ENCODE data around the gene EIF2S3.

The EIF2S3 gene

DNA sequence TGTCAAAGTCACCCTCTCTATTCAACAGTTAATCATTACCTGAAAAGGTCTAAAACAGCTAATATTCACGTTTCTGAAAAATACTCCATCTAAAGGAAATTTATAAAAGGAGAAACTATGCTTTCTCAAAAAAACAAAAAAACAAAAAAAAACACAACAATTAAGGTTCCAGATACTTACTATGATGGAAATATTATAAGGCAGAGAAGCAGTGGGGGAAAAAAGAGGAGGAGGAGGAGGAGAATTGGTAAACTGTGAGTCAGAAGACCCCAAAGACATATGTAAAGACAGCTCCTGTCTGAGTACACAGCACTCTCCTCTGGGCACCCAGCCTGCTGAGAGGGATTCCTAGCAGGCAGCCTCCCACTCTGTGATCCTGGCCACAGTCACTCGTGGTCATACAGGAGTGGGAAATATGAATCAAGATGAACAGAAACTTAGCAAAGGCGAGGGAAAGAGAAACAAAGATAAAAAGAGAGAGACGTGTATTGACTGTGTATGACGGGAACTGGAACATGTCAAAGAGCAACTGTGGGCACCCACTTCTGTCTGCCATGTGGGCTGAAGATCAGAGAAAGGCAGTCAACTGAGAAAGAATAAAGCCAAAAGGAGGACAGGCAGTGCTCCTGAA lies 40.3 kb upstream of the EIF2S3 start:
- H3K4me2 ChIP-seq (ENCODE audit: low read length), result peak overlapping the region; percentile 41
- no peak overlapping the region for H2AFZ ChIP-seq (ENCODE audit: low read depth, low read length)
- H3K9me3 ChIP-seq (ENCODE audit: insufficient read depth, low read length), result no peaks in the 10 kb centered on the region
- no peak overlapping the region for H3K4me3 ChIP-seq (ENCODE audit: low read length)
- no peaks in the 10 kb centered on the region for H3K27me3 ChIP-seq (ENCODE audit: low read depth, low read length)
- peaks cover 12% of the 10 kb centered on the region for H3K4me1 ChIP-seq (ENCODE audit: low read length)
- no peak for TF ChIP-seq EZH2phosphoT487 (IDR thresholded peaks at IDR 0.05; ENCODE audit: low read depth)
- TF ChIP-seq, protein P1, sequence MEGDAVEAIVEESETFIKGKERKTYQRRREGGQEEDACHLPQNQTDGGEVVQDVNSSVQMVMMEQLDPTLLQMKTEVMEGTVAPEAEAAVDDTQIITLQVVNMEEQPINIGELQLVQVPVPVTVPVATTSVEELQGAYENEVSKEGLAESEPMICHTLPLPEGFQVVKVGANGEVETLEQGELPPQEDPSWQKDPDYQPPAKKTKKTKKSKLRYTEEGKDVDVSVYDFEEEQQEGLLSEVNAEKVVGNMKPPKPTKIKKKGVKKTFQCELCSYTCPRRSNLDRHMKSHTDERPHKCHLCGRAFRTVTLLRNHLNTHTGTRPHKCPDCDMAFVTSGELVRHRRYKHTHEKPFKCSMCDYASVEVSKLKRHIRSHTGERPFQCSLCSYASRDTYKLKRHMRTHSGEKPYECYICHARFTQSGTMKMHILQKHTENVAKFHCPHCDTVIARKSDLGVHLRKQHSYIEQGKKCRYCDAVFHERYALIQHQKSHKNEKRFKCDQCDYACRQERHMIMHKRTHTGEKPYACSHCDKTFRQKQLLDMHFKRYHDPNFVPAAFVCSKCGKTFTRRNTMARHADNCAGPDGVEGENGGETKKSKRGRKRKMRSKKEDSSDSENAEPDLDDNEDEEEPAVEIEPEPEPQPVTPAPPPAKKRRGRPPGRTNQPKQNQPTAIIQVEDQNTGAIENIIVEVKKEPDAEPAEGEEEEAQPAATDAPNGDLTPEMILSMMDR (IDR thresholded peaks at IDR 0.05; ENCODE audit: low read depth, low read length), result no peak
- H3K36me3 ChIP-seq (replicated peaks; ENCODE audit: low read depth, low read length), result peaks cover 3% of the 10 kb centered on the region
- peaks cover 52% of the 10 kb centered on the region for H4K20me1 ChIP-seq (ENCODE audit: insufficient read depth, low read length)
- H3K27ac ChIP-seq (ENCODE audit: low read length), result no peak overlapping the region
- no peak overlapping the region for H3K9ac ChIP-seq (ENCODE audit: low read length)
- H3K79me2 ChIP-seq (ENCODE audit: low read length), result peaks cover 48% of the 10 kb centered on the region

DNA sequence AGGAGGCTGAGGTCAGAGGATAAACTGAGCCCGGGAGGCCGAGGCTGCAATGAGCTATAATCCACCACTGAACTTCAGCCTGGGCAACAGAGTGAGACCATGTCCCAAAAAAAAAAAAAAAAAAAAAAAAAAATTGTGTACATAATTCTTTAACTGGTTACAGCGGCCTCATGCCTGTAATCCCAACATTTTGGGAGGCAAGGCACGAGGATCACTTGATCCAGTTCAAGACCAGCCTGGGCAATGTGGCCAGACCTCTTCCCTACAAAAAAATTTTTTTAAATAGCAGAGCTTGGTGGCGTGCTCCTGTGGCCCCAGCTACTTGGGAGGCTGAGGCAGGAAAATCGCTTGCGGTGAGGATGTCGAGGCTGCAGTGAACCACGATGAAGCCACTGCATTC lies 37.1 kb upstream of the EIF2S3 start:
- peaks cover 68% of the 10 kb centered on the region for H3K79me2 ChIP-seq (ENCODE audit: low read length)
- H3K9me3 ChIP-seq (ENCODE audit: insufficient read depth, low read length), result no peaks in the 10 kb centered on the region
- H4K20me1 ChIP-seq (ENCODE audit: insufficient read depth, low read length), result peaks cover 66% of the 10 kb centered on the region
- no peak overlapping the region for H3K4me3 ChIP-seq (ENCODE audit: low read length)
- H3K4me1 ChIP-seq (ENCODE audit: low read length), result peaks cover 31% of the 10 kb centered on the region
- no peak overlapping the region for H3K9ac ChIP-seq (ENCODE audit: low read length)
- TF ChIP-seq, protein P1 (IDR thresholded peaks at IDR 0.05; ENCODE audit: low read depth, low read length), result no peak
- TF ChIP-seq EZH2phosphoT487 (IDR thresholded peaks at IDR 0.05; ENCODE audit: low read depth), result no peak
- H3K27ac ChIP-seq (ENCODE audit: low read length), result no peak overlapping the region
- H2AFZ ChIP-seq (ENCODE audit: low read depth, low read length), result no peak overlapping the region
- H3K4me2 ChIP-seq (ENCODE audit: low read length), result no peak overlapping the region
- H3K36me3 ChIP-seq (replicated peaks; ENCODE audit: low read depth, low read length), result peaks cover 5% of the 10 kb centered on the region
- no peaks in the 10 kb centered on the region for H3K27me3 ChIP-seq (ENCODE audit: low read depth, low read length)

DNA sequence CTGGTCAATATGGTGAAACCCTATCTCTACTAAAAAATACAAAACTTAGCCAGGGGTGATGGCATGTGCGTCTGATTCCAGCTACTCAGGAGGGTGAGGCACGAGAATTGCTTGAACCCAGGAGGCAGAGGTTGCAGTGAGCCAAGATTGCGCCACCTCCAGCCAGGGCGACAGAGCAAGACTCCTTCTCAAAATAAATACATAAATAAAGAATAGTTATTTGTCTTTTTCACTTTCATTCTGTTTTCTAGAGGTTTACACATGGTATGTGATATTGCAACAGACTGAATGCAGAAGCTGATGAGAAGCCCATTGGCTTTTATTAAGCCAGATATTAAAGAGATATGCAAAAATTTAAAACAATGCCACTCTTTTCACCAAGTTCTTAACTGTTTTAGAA lies 35.9 kb upstream of the EIF2S3 start:
- Histone ChIP-seq H2AFZ (ENCODE audit: low read depth, low read length) (no peak overlapping the region), H3K27ac (ENCODE audit: low read length) (no peak overlapping the region), H3K79me2 (ENCODE audit: low read length) (peaks cover 79% of the 10 kb centered on the region), H3K4me1 (ENCODE audit: low read length) (peaks cover 37% of the 10 kb centered on the region), H3K9me3 (ENCODE audit: insufficient read depth, low read length) (no peaks in the 10 kb centered on the region), H3K9ac (ENCODE audit: low read length) (no peak overlapping the region), H3K4me2 (ENCODE audit: low read length) (no peak overlapping the region), H4K20me1 (ENCODE audit: insufficient read depth, low read length) (peaks cover 68% of the 10 kb centered on the region), H3K36me3 (replicated peaks; ENCODE audit: low read depth, low read length) (peaks cover 8% of the 10 kb centered on the region), H3K4me3 (ENCODE audit: low read length) (no peak overlapping the region), H3K27me3 (ENCODE audit: low read depth, low read length) (no peaks in the 10 kb centered on the region)
- no peak for TF ChIP-seq EZH2phosphoT487 (IDR thresholded peaks at IDR 0.05; ENCODE audit: low read depth)
- TF ChIP-seq, protein P1 (IDR thresholded peaks at IDR 0.05; ENCODE audit: low read depth, low read length), result no peak

DNA sequence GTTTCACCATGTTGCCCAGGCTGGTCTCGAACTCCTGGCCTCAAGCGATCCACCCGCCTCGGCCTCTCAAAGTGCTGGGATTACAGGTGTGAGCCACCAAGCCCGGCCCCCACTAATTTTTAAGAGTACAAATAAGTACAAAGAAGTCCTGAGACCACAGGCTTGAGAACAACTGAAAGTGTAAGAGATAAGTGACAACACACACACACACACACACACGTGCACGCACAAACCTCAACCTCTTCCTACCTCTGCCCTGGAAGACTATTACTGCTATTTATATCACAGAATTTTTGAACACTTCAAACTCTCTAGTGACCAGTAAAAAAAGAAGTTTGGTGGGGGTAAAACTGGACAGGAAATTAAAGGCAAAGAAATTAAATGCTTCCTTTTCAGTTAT lies 35.3 kb upstream of the EIF2S3 start:
- H2AFZ ChIP-seq (ENCODE audit: low read depth, low read length), result no peak overlapping the region
- H4K20me1 ChIP-seq (ENCODE audit: insufficient read depth, low read length), result peaks cover 63% of the 10 kb centered on the region
- H3K36me3 ChIP-seq (replicated peaks; ENCODE audit: low read depth, low read length), result peaks cover 8% of the 10 kb centered on the region
- H3K9ac ChIP-seq (ENCODE audit: low read length), result no peak overlapping the region
- H3K4me2 ChIP-seq (ENCODE audit: low read length), result peak overlapping the region; percentile 76
- no peaks in the 10 kb centered on the region for H3K27me3 ChIP-seq (ENCODE audit: low read depth, low read length)
- H3K4me1 ChIP-seq (ENCODE audit: low read length), result peaks cover 35% of the 10 kb centered on the region
- H3K79me2 ChIP-seq (ENCODE audit: low read length), result peaks cover 85% of the 10 kb centered on the region
- H3K4me3 ChIP-seq (ENCODE audit: low read length), result peak overlapping the region; percentile 50; the same call in 1 of the 2 replicates
- TF ChIP-seq EZH2phosphoT487 (IDR thresholded peaks at IDR 0.05; ENCODE audit: low read depth), result no peak
- TF ChIP-seq, protein P1 (IDR thresholded peaks at IDR 0.05; ENCODE audit: low read depth, low read length), result no peak
- no peak overlapping the region for H3K27ac ChIP-seq (ENCODE audit: low read length)
- H3K9me3 ChIP-seq (ENCODE audit: insufficient read depth, low read length), result no peaks in the 10 kb centered on the region

All from OCI-LY3 (cell line).